Measurements from ENCODE around the gene WIPF3.

DNA sequence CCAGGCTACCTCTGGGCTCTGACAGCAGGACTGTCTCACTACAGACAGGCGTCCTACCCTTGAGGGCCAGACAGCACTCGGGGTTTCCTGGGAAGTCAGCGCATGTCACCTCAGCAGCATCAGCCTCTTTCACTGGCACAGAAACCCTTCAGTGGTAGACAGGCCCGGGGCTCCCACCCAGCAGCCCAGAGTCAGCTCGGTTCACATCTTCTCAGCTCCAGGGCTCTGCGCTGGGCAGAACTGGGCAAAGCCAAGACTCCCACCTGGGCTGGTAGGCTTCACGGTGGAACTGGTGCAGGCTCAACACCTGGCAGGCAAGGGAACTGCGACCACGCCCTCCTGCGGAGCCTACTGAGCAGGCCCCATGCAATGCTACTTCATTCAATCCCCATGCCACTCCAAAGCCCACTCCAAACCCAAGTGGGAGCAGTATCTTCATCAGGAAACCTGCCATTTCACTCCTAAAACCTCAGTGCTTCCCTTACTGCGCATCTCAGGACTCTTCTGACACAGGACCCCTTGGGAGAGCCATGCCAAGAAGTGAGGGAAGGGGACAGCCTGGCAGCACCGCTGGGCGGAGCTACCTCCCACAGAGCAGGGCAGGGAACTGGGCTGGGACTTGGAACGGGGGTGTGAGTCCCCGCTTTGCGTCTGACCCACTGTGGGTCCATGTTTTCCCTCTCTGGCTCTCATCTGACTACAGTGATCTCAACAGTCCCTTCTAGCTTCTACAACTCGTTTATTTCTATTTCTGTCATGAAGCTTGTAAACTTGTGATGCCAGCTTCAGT is 122.9 kb downstream of the WIPF3 start:
- TF ChIP-seq CTCF (IDR thresholded peaks at IDR 0.05) (no peak), POLR2A (IDR thresholded peaks at IDR 0.05) (no peak)
